Measurements from ENCODE around the gene UBE2V1.

DNA sequence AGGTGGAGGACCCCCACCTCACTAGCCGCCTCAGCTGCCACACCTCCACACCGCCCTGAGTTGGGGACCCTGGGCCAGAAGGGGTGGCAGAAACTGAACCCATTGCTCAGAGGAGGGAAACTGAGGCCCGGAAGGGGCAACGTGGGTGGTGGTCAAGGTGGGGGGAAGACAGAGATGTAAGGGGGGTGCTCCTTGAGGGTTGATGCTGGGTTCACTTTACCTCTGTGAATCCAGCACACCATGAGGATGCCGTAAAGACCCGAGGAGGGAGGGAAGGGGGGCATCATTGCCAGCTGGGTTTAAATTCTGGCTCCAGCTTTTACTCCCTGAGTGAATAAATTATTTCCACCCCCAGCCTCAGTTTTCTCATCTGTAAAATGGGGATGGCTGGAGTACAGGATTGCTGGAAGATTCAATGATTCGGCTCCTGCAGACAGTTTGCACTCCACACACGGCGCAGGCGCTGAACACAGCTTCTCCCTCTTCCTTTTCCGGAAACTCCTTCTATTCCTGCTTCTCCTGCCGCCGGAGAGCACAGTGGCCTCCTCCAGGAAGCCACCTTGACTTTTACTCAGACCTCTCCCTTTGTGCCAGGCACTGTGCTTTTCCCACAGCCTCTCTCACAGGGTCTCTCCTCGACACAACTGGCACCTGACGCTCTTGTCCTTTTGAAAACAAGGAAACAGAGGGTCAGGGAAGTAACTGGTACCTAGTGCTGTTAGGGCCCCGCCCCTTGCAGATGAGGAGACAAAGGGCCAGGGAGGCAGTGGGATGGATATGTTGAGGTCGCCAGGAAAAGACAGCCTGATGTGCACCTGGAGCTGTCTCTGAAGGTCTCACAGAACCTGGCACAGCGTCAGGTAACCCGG, 59.4 kb downstream of the UBE2V1 start:
- TF ChIP-seq POLR2A (IDR thresholded peaks at IDR 0.05; ENCODE audit: insufficient read depth in 1 of 2, low read depth in 2 of 2, low read length in 2 of 2) (no peak), ZNF34 (CRISPR knock-in tag; IDR thresholded peaks at IDR 0.05; ENCODE audit: borderline replicate concordance) (no peak), ZNF124 (CRISPR knock-in tag; IDR thresholded peaks at IDR 0.05) (no peak), TAF1 (CRISPR knock-in tag; IDR thresholded peaks at IDR 0.05) (no peak)
